Trophoblast cell (in vitro differentiated cells and primary cell): ENCODE data around the gene BMP8A.
"Not testable (repeated sequence)": the region's sequence is repeated elsewhere in the genome, so short reads cannot be mapped to it uniquely, and the experiment has no call there.

Source experiments
- DNase-seq, 2 donors: peaks; one replicate each; pipeline ENCODE4 v3.0.0-alpha.2; 2016
- H2AFZ ChIP-seq: 2 replicates; pipeline ENCODE4 v1.6.1; 2013; ENCODE audit warnings: low read length, moderate library complexity, mild to moderate bottlenecking; ENCODE audit not compliant: insufficient read depth, poor library complexity
- H2AK5ac ChIP-seq: 2 replicates; pipeline ENCODE4 v1.6.1; 2013; ENCODE audit warnings: mild to moderate bottlenecking, low read length
- H2BK120ac ChIP-seq: 2 replicates; pipeline ENCODE4 v1.6.1; 2013; ENCODE audit warnings: low read length, mild to moderate bottlenecking, moderate library complexity; ENCODE audit not compliant: insufficient read depth, poor library complexity
- H2BK12ac ChIP-seq: 2 replicates; pipeline ENCODE4 v1.6.1; 2013; ENCODE audit warnings: mild to moderate bottlenecking, low read length, moderate library complexity
- H2BK5ac ChIP-seq: 2 replicates; pipeline ENCODE4 v1.6.1; 2013; ENCODE audit warnings: low read length, low read depth, moderate library complexity, mild to moderate bottlenecking; ENCODE audit not compliant: poor library complexity
- H3K14ac ChIP-seq: 2 replicates; pipeline ENCODE4 v1.6.1; 2013; ENCODE audit warnings: mild to moderate bottlenecking, low read length
- H3K18ac ChIP-seq: 2 replicates; pipeline ENCODE4 v1.6.1; 2013; ENCODE audit warnings: mild to moderate bottlenecking, low read length
- H3K23ac ChIP-seq: 2 replicates; pipeline ENCODE4 v1.6.1; 2013; ENCODE audit warnings: low read length
- H3K27ac ChIP-seq: 2 replicates; pipeline ENCODE4 v1.5.1; 2013; ENCODE audit warnings: low read depth, mild to moderate bottlenecking, inconsistent platforms, low read length, moderate library complexity
- H3K27me3 ChIP-seq: 2 replicates; pipeline ENCODE4 v1.6.1; 2013; ENCODE audit warnings: inconsistent platforms, mild to moderate bottlenecking, low read length, moderate library complexity; ENCODE audit not compliant: insufficient read depth
- H3K36me3 ChIP-seq, 2 experiments: 1 replicate in 1 of 2; 2 replicates in 1 of 2; pipeline ENCODE4 v1.6.1; 2013; ENCODE audit warnings: low read length in 2 of 2, mild to moderate bottlenecking in 2 of 2, moderate library complexity in 1 of 2; ENCODE audit not compliant: insufficient read depth in 2 of 2, control insufficient read depth in 1 of 2
- H3K4ac ChIP-seq: 2 replicates; pipeline ENCODE4 v1.6.1; 2013; ENCODE audit warnings: low read depth, mild to moderate bottlenecking, low read length, moderate library complexity
- H3K4me1 ChIP-seq, 2 experiments: 1 replicate in 1 of 2; 2 replicates in 1 of 2; pipeline ENCODE4 v1.6.1; 2013; ENCODE audit warnings: low read length in 2 of 2, mild to moderate bottlenecking in 2 of 2, moderate library complexity in 1 of 2; ENCODE audit not compliant: insufficient read depth in 2 of 2, control insufficient read depth in 1 of 2
- H3K4me2 ChIP-seq: 2 replicates; pipeline ENCODE4 v1.6.1; 2013; ENCODE audit warnings: inconsistent platforms, mild to moderate bottlenecking, low read length, moderate library complexity
- H3K4me3 ChIP-seq: 2 replicates; pipeline ENCODE4 v1.5.1; 2013; ENCODE audit warnings: mild to moderate bottlenecking, low read depth, low read length, inconsistent platforms
- H3K79me1 ChIP-seq: one replicate; pipeline ENCODE4 v1.6.1; 2013; ENCODE audit warnings: low read length
- H3K79me2 ChIP-seq: 2 replicates; pipeline ENCODE4 v1.6.1; 2013; ENCODE audit warnings: low read length, mild to moderate bottlenecking; ENCODE audit not compliant: control insufficient read depth, insufficient read depth, poor library complexity
- H3K9ac ChIP-seq: 2 replicates; pipeline ENCODE4 v1.6.1; 2013; ENCODE audit warnings: mild to moderate bottlenecking, low read length
- H3K9me3 ChIP-seq: 2 replicates; pipeline ENCODE4 v1.6.1; 2013; ENCODE audit warnings: low read depth, mild to moderate bottlenecking, control low read depth, inconsistent platforms, low read length; ENCODE audit not compliant: insufficient read depth
- H4K12ac ChIP-seq: 2 replicates; pipeline ENCODE4 v1.6.1; 2013; ENCODE audit warnings: low read depth, mild to moderate bottlenecking, low read length, moderate library complexity
- H4K8ac ChIP-seq: 2 replicates; pipeline ENCODE4 v1.6.1; 2013; ENCODE audit warnings: low read depth, mild to moderate bottlenecking, low read length, moderate library complexity
- H4K91ac ChIP-seq: one replicate; pipeline ENCODE4 v1.6.1; 2013; ENCODE audit warnings: low read depth, mild to moderate bottlenecking, low read length, moderate library complexity
- WGBS: extraction: QIAGEN DNeasy Blood & Tissue Kit; methylation state at CpG from one replicate; pipeline ENCODE4 v1.1.7; 2013; ENCODE audit warnings: missing lambda C conversion rate; ENCODE audit not compliant: insufficient read length, insufficient coverage; ENCODE audit errors: extremely low coverage; 5-methylcytosine and 5-hydroxymethylcytosine counted together

BMP8A gene

DNA sequence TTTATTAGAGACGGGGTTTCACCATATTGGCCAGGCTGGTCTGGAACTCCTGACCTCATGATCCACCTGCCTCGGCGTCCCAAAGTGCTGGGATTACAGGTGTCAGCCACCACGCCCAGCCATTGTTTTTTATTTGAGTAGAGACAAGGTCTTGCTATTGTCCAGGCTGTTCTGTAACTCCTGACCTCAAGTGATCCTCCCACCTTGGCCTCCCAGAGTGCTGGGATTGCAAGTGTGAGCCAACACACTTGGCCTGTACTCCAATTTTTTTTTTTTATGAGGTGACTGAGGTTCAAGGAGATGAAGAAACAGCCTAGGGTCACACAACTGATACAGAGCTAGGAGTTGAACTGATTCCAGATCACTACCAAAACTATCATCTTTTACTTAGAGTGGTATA is 41.4 kb upstream of the BMP8A start:
- DNase-seq, H3K4ac ChIP-seq, H3K9me3 ChIP-seq, H2AK5ac ChIP-seq, H3K23ac ChIP-seq, H3K4me2 ChIP-seq, H3K18ac ChIP-seq, H2BK120ac ChIP-seq, H2BK12ac ChIP-seq, H2AFZ ChIP-seq, H4K12ac ChIP-seq, H4K8ac ChIP-seq, H3K27ac ChIP-seq, H3K14ac ChIP-seq, H3K79me2 ChIP-seq, H3K27me3 ChIP-seq, H3K4me1 ChIP-seq, H3K79me1 ChIP-seq, H2BK5ac ChIP-seq, H3K4me3 ChIP-seq, H3K9ac ChIP-seq, H4K91ac ChIP-seq: not testable (repeated sequence)
- peaks cover 34 to 55% of the 10 kb centered on the region in 2 experiments for H3K36me3 ChIP-seq
- no CpG with 5 or more reads among the region's 4 CpGs for WGBS

DNA sequence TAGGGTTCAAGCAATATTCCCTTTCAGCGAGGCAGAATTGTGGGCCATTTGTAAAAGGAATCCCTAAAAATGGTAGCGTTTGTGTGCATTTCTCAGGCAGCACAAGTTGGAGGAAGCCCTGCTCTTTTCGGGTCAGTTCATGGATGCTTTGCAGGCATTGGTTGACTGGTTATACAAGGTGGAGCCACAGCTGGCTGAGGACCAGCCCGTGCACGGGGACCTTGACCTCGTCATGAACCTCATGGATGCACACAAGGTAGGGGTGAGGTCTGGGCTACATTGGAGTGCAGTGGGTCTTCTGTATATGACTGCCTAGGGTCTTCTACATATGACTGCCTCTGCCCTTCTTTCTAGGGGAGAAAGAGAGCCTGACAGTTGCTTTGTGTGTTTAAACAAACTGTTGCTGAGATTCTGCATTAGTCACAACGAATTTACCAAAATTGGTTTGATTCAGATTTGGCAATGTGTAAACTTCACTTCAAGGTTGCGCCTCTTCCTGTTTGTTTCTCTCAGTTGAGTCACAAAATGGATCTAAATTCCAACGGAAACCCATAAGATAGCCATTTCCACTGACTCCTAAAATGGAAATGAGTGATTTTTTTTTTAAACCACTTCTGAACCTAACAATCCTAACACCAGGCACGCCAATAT is 40.4 kb upstream of the BMP8A start:
- Histone ChIP-seq H4K8ac (no peak overlapping the region), H3K4me3 (no peak overlapping the region), H4K91ac (no peak overlapping the region), H3K4me1 (no peaks in the 10 kb centered on the region), H2AFZ (no peak overlapping the region), H3K23ac (no peak overlapping the region), H3K36me3 (peaks cover 40 to 56% of the 10 kb centered on the region in 2 experiments), H3K14ac (no peak overlapping the region), H3K4me2 (no peak overlapping the region), H2BK5ac (no peak overlapping the region), H3K27me3 (no peaks in the 10 kb centered on the region), H4K12ac (no peak overlapping the region), H3K79me1 (no peaks in the 10 kb centered on the region), H3K4ac (no peak overlapping the region), H3K9me3 (no peaks in the 10 kb centered on the region), H2BK120ac (no peak overlapping the region), H3K18ac (no peak overlapping the region), H3K27ac (no peak overlapping the region), H2AK5ac (no peak overlapping the region), H3K79me2 (no peaks in the 10 kb centered on the region), H3K9ac (no peak overlapping the region), H2BK12ac (no peak overlapping the region)
- no CpG with 5 or more reads among the region's 10 CpGs for WGBS
- DNase-seq, result no peak

DNA sequence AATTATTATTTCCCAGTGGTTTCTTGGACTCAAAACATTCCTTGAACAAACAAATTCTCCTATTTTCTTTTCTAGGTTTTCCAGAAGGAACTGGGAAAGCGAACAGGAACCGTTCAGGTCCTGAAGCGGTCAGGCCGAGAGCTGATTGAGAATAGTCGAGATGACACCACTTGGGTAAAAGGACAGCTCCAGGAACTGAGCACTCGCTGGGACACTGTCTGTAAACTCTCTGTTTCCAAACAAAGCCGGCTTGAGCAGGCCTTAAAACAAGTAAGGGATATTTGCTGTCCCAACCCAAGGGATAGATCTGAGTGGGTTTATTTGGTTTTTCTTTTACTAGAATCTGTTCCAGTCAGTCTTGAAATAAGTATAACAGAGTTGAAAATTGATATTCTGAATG is 39.4 kb upstream of the BMP8A start:
- no peaks in the 10 kb centered on the region for H3K4me1 ChIP-seq

DNA sequence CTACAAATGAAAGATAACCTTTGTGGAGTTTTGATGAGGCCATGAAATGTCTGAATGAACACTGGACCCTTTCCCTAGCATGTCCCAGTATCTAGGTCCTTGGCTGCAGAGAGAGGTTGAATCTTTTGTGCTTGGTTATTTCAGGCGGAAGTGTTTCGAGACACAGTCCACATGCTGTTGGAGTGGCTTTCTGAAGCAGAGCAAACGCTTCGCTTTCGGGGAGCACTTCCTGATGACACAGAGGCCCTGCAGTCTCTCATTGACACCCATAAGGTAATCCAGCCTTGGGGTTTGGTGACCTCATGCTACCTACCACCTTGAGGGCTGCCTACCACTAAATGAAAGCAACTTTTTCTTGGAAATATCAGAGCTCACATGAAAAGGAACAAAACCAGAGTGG is 38.9 kb upstream of the BMP8A start:
- H3K27me3 ChIP-seq, result no peaks in the 10 kb centered on the region
- no peak overlapping the region for H2BK12ac ChIP-seq
- no peak overlapping the region for H4K8ac ChIP-seq
- H3K36me3 ChIP-seq, result peaks cover 46 to 70% of the 10 kb centered on the region in 2 experiments
- H3K27ac ChIP-seq, result no peak overlapping the region
- H3K79me2 ChIP-seq, result no peaks in the 10 kb centered on the region
- no peak overlapping the region for H3K14ac ChIP-seq
- H2AFZ ChIP-seq, result no peak overlapping the region
- no peaks in the 10 kb centered on the region for H3K79me1 ChIP-seq
- H3K4me1 ChIP-seq, result no peaks in the 10 kb centered on the region
- DNase-seq, result no peak
- H3K4ac ChIP-seq, result no peak overlapping the region
- H3K9me3 ChIP-seq, result no peaks in the 10 kb centered on the region
- no peak overlapping the region for H2AK5ac ChIP-seq
- H3K4me2 ChIP-seq, result no peak overlapping the region
- H4K91ac ChIP-seq, result no peak overlapping the region
- H4K12ac ChIP-seq, result no peak overlapping the region
- H3K9ac ChIP-seq, result no peak overlapping the region
- no CpG with 5 or more reads among the region's 5 CpGs for WGBS
- H3K23ac ChIP-seq, result no peak overlapping the region
- no peak overlapping the region for H3K4me3 ChIP-seq
- H2BK120ac ChIP-seq, result no peak overlapping the region
- no peak overlapping the region for H3K18ac ChIP-seq
- H2BK5ac ChIP-seq, result no peak overlapping the region

More for the DNA sequence above, 39.4 kb upstream of the BMP8A start:
- Histone ChIP-seq H3K4me2 (no peak overlapping the region), H3K79me1 (no peaks in the 10 kb centered on the region), H3K4ac (no peak overlapping the region), H2BK120ac (no peak overlapping the region), H2AFZ (no peak overlapping the region), H3K23ac (no peak overlapping the region), H4K12ac (no peak overlapping the region), H3K14ac (no peak overlapping the region), H3K4me3 (no peak overlapping the region), H3K18ac (no peak overlapping the region), H3K27ac (no peak overlapping the region), H4K8ac (no peak overlapping the region), H3K9ac (no peak overlapping the region), H4K91ac (no peak overlapping the region), H2BK5ac (no peak overlapping the region), H3K36me3 (peaks cover 41 to 66% of the 10 kb centered on the region in 2 experiments), H3K27me3 (no peaks in the 10 kb centered on the region), H3K79me2 (no peaks in the 10 kb centered on the region), H3K9me3 (no peaks in the 10 kb centered on the region), H2BK12ac (no peak overlapping the region), H2AK5ac (no peak overlapping the region)
- WGBS, result no CpG with 5 or more reads among the region's 7 CpGs
- DNase-seq, result no peak
